K562 (cell line): ENCODE measurements around the gene MKRN2OS. TPM values are rescaled to one million over a fixed set of nuclear protein-coding genes. Genes with fewer than 3 reads are reported as not detected.

ENCODE experiments used
- CSDE1 ChIP-seq, 2 experiments: fragments of 450-650 bp; IDR thresholded peaks; 2 replicates each; pipeline ENCODE4 v1.6.1; 2016; ENCODE audit warnings: mild to moderate bottlenecking in 1 of 2
- CTBP1 ChIP-seq: fragments of 450-650 bp; IDR thresholded peaks from 2 replicates; pipeline ENCODE4 v1.6.1; 2016; ENCODE audit warnings: borderline replicate concordance
- DIDO1 ChIP-seq: fragments of 450-650 bp; IDR thresholded peaks from 2 replicates; pipeline ENCODE4 v1.6.1; 2016; ENCODE audit warnings: low read depth, missing biosample characterization, missing genetic modification characterization
- E2F4 ChIP-seq: sonication (generic); formaldehyde crosslinking; IDR thresholded peaks from 2 replicates; pipeline ENCODE4 v1.8.0; 2022; ENCODE audit warnings: mild to moderate bottlenecking, low read depth, missing genetic modification reagents
- ELF4 ChIP-seq: fragments of 450-650 bp; formaldehyde crosslinking; IDR thresholded peaks from 2 replicates; pipeline ENCODE4 v1.4.0; 2022; ENCODE audit warnings: missing genetic modification characterization
- FIP1L1 ChIP-seq: fragments of 200-400 bp; formaldehyde crosslinking; IDR thresholded peaks from 2 replicates; pipeline ENCODE4 v1.6.1; 2018; ENCODE audit warnings: mild to moderate bottlenecking, low read depth, low read length; ENCODE audit not compliant: poor library complexity, severe bottlenecking
- HNRNPK ChIP-seq: fragments of 200-400 bp; formaldehyde crosslinking; IDR thresholded peaks from one replicate; pipeline ENCODE4 v1.6.1; 2018; ENCODE audit warnings: mild to moderate bottlenecking, low read depth, low read length; ENCODE audit not compliant: poor library complexity, severe bottlenecking
- KLF1 ChIP-seq: fragments of 450-650 bp; IDR thresholded peaks from 2 replicates; pipeline ENCODE4 v1.6.1; 2016; ENCODE audit warnings: missing genetic modification characterization, missing compliant biosample characterization
- MTA1 ChIP-seq: fragments of 450-650 bp; IDR thresholded peaks from 2 replicates; pipeline ENCODE4 v1.6.1; 2017; ENCODE audit warnings: borderline replicate concordance
- POLR2AphosphoS2 ChIP-seq: IDR thresholded peaks from 2 replicates; pipeline ENCODE4 v1.6.1; 2012; ENCODE audit warnings: low read length, improper control_type of control experiment
- RBM22 ChIP-seq: fragments of 200-400 bp; formaldehyde crosslinking; IDR thresholded peaks from 2 replicates; pipeline ENCODE4 v1.6.1; 2018; ENCODE audit warnings: low read length, low read depth; ENCODE audit not compliant: poor library complexity, severe bottlenecking
- SMARCA5 ChIP-seq: fragments of 450-650 bp; IDR thresholded peaks from 2 replicates; pipeline ENCODE4 v1.6.1; 2016
- SNRNP70 ChIP-seq: fragments of 200-400 bp; formaldehyde crosslinking; optimal IDR thresholded peaks from 2 replicates; pipeline ENCODE3; 2017; ENCODE audit warnings: low read depth, low read length
- TFAM ChIP-seq: fragments of 250-450 bp; sonication (Bioruptor Pico); conservative IDR thresholded peaks from 2 replicates; pipeline ENCODE4 v1.5.0; 2021; ENCODE audit warnings: mild to moderate bottlenecking, moderate library complexity
- XRCC4 ChIP-seq: IDR thresholded peaks from one replicate; pipeline ENCODE4 v1.6.1; 2011; ENCODE audit not compliant: insufficient read depth, insufficient read length; ENCODE audit errors: extremely low read depth
- ZNF717 ChIP-seq: fragments of 250-450 bp; sonication (Bioruptor Pico); IDR thresholded peaks from 2 replicates; pipeline ENCODE4 v1.5.0; 2021
- ZNF785 ChIP-seq: fragments of 250-450 bp; sonication (Bioruptor Pico); IDR thresholded peaks from 2 replicates; pipeline ENCODE4 v1.4.0; 2020; ENCODE audit warnings: mild to moderate bottlenecking
- polyA plus RNA-seq, 8 experiments: library from polyadenylated mRNA; depleted of rRNA in 4 of 8; stranded (reverse) in 5 of 8; unstranded in 3 of 8; fragments of >200 nt; fragmentation: Nextera tagmentation in 2 of 8; fragmentation: Illumina TruSeq in 1 of 8; extraction: Ambion mirVana in 2 of 8; extraction: Trizol in 1 of 8; gene quantifications; 2 replicates each; pipeline versions ENCODE4 v1.2.1 to v1.2.3, GENCODE V29; 2011 to 2014; ENCODE audit warnings: inconsistent platforms in 1 of 8, missing spikeins in 1 of 8
- total RNA-seq, 7 experiments: library from RNA; depleted of rRNA in 6 of 7; stranded (reverse); fragments of >200 nt in 6 of 7; fragmentation: Illumina TruSeq in 2 of 7; extraction: Trizol in 2 of 7; gene quantifications; 2 replicates each; pipeline versions ENCODE4 v1.2.1 to v1.2.3, GENCODE V29; 2011 to 2021; ENCODE audit warnings: low replicate concordance in 1 of 7
- TF ChIP-seq, protein P1 (sequence below): fragments of 200-800 bp; sonication (Bioruptor generic); IDR thresholded peaks from 2 replicates; pipeline ENCODE4 v1.6.1; 2016; ENCODE audit warnings: missing genetic modification characterization, missing compliant biosample characterization
- TF ChIP-seq, protein P2 (sequence below): fragments of 200-800 bp; sonication (Bioruptor generic); IDR thresholded peaks from 2 replicates; pipeline ENCODE4 v1.6.1; 2017; ENCODE audit warnings: missing genetic modification characterization, missing compliant biosample characterization
- TF ChIP-seq, protein P3 (sequence below): sonication (generic); formaldehyde crosslinking; IDR thresholded peaks from 2 replicates; pipeline ENCODE4 v1.9.0; 2022; ENCODE audit warnings: mild to moderate bottlenecking, missing genetic modification reagents

The MKRN2OS gene
- total and polyA plus RNA-seq, 9 of the 15 experiments (the other 6 are each of a cell fraction or from before 2014, with no cell fraction given), result 0.11 to 0.27 (median 0.17) TPM; not detected in 6

GRCh38 chr3:12556690-12557472, 11.6 kb upstream of the MKRN2OS start, which contains the start of gene MKRN2 (continued):
- TF ChIP-seq, protein P1, sequence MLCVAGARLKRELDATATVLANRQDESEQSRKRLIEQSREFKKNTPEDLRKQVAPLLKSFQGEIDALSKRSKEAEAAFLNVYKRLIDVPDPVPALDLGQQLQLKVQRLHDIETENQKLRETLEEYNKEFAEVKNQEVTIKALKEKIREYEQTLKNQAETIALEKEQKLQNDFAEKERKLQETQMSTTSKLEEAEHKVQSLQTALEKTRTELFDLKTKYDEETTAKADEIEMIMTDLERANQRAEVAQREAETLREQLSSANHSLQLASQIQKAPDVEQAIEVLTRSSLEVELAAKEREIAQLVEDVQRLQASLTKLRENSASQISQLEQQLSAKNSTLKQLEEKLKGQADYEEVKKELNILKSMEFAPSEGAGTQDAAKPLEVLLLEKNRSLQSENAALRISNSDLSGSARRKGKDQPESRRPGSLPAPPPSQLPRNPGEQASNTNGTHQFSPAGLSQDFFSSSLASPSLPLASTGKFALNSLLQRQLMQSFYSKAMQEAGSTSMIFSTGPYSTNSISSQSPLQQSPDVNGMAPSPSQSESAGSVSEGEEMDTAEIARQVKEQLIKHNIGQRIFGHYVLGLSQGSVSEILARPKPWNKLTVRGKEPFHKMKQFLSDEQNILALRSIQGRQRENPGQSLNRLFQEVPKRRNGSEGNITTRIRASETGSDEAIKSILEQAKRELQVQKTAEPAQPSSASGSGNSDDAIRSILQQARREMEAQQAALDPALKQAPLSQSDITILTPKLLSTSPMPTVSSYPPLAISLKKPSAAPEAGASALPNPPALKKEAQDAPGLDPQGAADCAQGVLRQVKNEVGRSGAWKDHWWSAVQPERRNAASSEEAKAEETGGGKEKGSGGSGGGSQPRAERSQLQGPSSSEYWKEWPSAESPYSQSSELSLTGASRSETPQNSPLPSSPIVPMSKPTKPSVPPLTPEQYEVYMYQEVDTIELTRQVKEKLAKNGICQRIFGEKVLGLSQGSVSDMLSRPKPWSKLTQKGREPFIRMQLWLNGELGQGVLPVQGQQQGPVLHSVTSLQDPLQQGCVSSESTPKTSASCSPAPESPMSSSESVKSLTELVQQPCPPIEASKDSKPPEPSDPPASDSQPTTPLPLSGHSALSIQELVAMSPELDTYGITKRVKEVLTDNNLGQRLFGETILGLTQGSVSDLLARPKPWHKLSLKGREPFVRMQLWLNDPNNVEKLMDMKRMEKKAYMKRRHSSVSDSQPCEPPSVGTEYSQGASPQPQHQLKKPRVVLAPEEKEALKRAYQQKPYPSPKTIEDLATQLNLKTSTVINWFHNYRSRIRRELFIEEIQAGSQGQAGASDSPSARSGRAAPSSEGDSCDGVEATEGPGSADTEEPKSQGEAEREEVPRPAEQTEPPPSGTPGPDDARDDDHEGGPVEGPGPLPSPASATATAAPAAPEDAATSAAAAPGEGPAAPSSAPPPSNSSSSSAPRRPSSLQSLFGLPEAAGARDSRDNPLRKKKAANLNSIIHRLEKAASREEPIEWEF (CRISPR knock-in tag), result 0 out of 2 replicates have a peak, but pooled peaks have one; percentile 30
- TF ChIP-seq ELF4 (CRISPR knock-in tag) (no peak), CTBP1 (peak; percentile 97), SMARCA5 (no peak), TFAM (CRISPR knock-in tag) (no peak), CSDE1 (IDR thresholded peaks at IDR 0.05) (peak in 1 of 2 experiments; percentile 74; a peak in 1 of 4 replicates), POLR2AphosphoS2 (peak; percentile 89; the same call in 1 of the 2 replicates), FIP1L1 (peak; percentile 99), RBM22 (peak; percentile 85), KLF1 (tag) (peak; percentile 86), HNRNPK (peak; percentile 58), DIDO1 (tag) (peak; percentile 85), ZNF785 (CRISPR knock-in tag) (no peak), MTA1 (0 out of 2 replicates have a peak, but pooled peaks have one; percentile 9), E2F4 (CRISPR knock-in tag) (0 out of 2 replicates have a peak, but pooled peaks have one; percentile 57), SNRNP70 (no peak), ZNF717 (CRISPR knock-in tag) (no peak), XRCC4 (no peak)
- TF ChIP-seq, protein P2, sequence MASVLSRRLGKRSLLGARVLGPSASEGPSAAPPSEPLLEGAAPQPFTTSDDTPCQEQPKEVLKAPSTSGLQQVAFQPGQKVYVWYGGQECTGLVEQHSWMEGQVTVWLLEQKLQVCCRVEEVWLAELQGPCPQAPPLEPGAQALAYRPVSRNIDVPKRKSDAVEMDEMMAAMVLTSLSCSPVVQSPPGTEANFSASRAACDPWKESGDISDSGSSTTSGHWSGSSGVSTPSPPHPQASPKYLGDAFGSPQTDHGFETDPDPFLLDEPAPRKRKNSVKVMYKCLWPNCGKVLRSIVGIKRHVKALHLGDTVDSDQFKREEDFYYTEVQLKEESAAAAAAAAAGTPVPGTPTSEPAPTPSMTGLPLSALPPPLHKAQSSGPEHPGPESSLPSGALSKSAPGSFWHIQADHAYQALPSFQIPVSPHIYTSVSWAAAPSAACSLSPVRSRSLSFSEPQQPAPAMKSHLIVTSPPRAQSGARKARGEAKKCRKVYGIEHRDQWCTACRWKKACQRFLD (CRISPR knock-in tag), result no peak; the same call in 1 of the 2 replicates
- TF ChIP-seq, protein P3, sequence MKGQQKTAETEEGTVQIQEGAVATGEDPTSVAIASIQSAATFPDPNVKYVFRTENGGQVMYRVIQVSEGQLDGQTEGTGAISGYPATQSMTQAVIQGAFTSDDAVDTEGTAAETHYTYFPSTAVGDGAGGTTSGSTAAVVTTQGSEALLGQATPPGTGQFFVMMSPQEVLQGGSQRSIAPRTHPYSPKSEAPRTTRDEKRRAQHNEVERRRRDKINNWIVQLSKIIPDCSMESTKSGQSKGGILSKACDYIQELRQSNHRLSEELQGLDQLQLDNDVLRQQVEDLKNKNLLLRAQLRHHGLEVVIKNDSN, result peak; percentile 17; the same call in 1 of the 2 replicates
